OCI-LY1 (cell line): ENCODE results near the gene NEUROD2.

Experiments used
- H2AFZ ChIP-seq: fragments of 200-600 bp; sonication (generic), shearing (Covaris generic); 2 replicates; pipeline ENCODE4 v1.6.0; 2014; ENCODE audit warnings: antibody characterized with exemption, mild to moderate bottlenecking, low read length
- H3F3A ChIP-seq: fragments of 200-600 bp; sonication (generic), shearing (Covaris generic); 2 replicates; pipeline ENCODE4 v1.6.0; 2014; ENCODE audit warnings: mild to moderate bottlenecking, antibody characterized with exemption, low read length, moderate library complexity; ENCODE audit not compliant: insufficient read depth
- H3K27ac ChIP-seq: fragments of 200-600 bp; sonication (generic); 2 replicates; pipeline ENCODE4 v1.5.1; 2014; ENCODE audit warnings: low read length, mixed run types, mild to moderate bottlenecking, low read depth; ENCODE audit not compliant: poor library complexity, severe bottlenecking
- H3K27me3 ChIP-seq: fragments of 200-600 bp; sonication (generic); 2 replicates; pipeline ENCODE4 v1.6.0; 2014; ENCODE audit warnings: antibody characterized with exemption, mild to moderate bottlenecking, low read length, moderate library complexity; ENCODE audit not compliant: insufficient read depth
- H3K36me3 ChIP-seq: fragments of 200-600 bp; sonication (generic); 2 replicates; pipeline ENCODE4 v1.6.1; 2014; ENCODE audit warnings: mild to moderate bottlenecking, antibody characterized with exemption, low read length, moderate library complexity, mixed read lengths; ENCODE audit not compliant: insufficient read depth
- H3K4me1 ChIP-seq: fragments of 200-600 bp; sonication (generic); 2 replicates; pipeline ENCODE4 v1.5.1; 2014; ENCODE audit warnings: mild to moderate bottlenecking, low read length, moderate library complexity; ENCODE audit not compliant: insufficient read depth, severe bottlenecking
- H3K4me2 ChIP-seq: fragments of 200-600 bp; sonication (generic), shearing (Covaris generic); 2 replicates; pipeline ENCODE4 v1.6.1; 2014; ENCODE audit warnings: low read length
- H3K4me3 ChIP-seq: fragments of 200-600 bp; sonication (generic); 2 replicates; pipeline ENCODE4 v1.5.1; 2014; ENCODE audit warnings: low read length, low read depth, mild to moderate bottlenecking, mixed read lengths; ENCODE audit not compliant: poor library complexity, severe bottlenecking
- H3K79me2 ChIP-seq: fragments of 200-600 bp; shearing (Covaris generic); 2 replicates; pipeline ENCODE4 v1.6.1; 2016; ENCODE audit warnings: mixed run types, low read length, mixed read lengths; ENCODE audit not compliant: insufficient read depth
- H3K9ac ChIP-seq: fragments of 200-600 bp; sonication (generic), shearing (Covaris generic); 2 replicates; pipeline ENCODE4 v1.6.1; 2014; ENCODE audit warnings: mild to moderate bottlenecking, low read length, mixed read lengths
- H3K9me2 ChIP-seq: fragments of 200-600 bp; sonication (generic), shearing (Covaris generic); 2 replicates; pipeline ENCODE4 v1.6.1; 2014; ENCODE audit warnings: low read depth, mild to moderate bottlenecking, low read length, mixed read lengths
- H3K9me3 ChIP-seq: fragments of 200-600 bp; shearing (Covaris generic); 2 replicates; pipeline ENCODE4 v1.6.1; 2014; ENCODE audit warnings: low read length, mixed read lengths
- H4K20me1 ChIP-seq: fragments of 200-600 bp; sonication (generic), shearing (Covaris generic); 2 replicates; pipeline ENCODE4 v1.6.0; 2016; ENCODE audit warnings: mild to moderate bottlenecking, low read length; ENCODE audit not compliant: insufficient read depth
- CTCF ChIP-seq: fragments of 200-600 bp; sonication (generic), shearing (Covaris generic); IDR thresholded peaks from 2 replicates; pipeline ENCODE4 v1.5.1; 2017; ENCODE audit warnings: mild to moderate bottlenecking, antibody characterized with exemption, low read length, moderate library complexity, mixed read lengths
- EZH2 ChIP-seq: fragments of 200-600 bp; sonication (generic), shearing (Covaris generic); IDR thresholded peaks from 2 replicates; pipeline ENCODE4 v1.8.0; 2017; ENCODE audit warnings: borderline replicate concordance, mixed run types, mild to moderate bottlenecking, antibody characterized with exemption, low read length, moderate library complexity, mixed read lengths

The NEUROD2 gene

GRCh38 chr17:39641097-39641496, 33.4 kb upstream of the NEUROD2 start:
- H3K4me1 ChIP-seq, result peaks cover 20% of the 10 kb centered on the region
- no peak overlapping the region for H3K9ac ChIP-seq
- no peaks in the 10 kb centered on the region for H3K27me3 ChIP-seq
- H3K9me3 ChIP-seq, result no peaks in the 10 kb centered on the region
- H3F3A ChIP-seq, result no peaks in the 10 kb centered on the region
- H2AFZ ChIP-seq, result no peak overlapping the region
- H3K79me2 ChIP-seq, result no peaks in the 10 kb centered on the region; the same call in 1 of the 2 replicates
- H3K36me3 ChIP-seq, result no peaks in the 10 kb centered on the region
- TF ChIP-seq CTCF, result no peak
- no peak for TF ChIP-seq EZH2
- no peaks in the 10 kb centered on the region for H4K20me1 ChIP-seq
- no peaks in the 10 kb centered on the region for H3K9me2 ChIP-seq
- H3K4me2 ChIP-seq, result no peak overlapping the region
- H3K27ac ChIP-seq, result no peak overlapping the region
- no peak overlapping the region for H3K4me3 ChIP-seq

- Histone ChIP-seq H2AFZ (no peak overlapping the region), H3K4me3 (no peak overlapping the region), H3K27me3 (no peaks in the 10 kb centered on the region), H3K4me1 (peaks cover 25% of the 10 kb centered on the region), H3K9me2 (no peaks in the 10 kb centered on the region), H3F3A (no peaks in the 10 kb centered on the region), H3K79me2 (no peaks in the 10 kb centered on the region; the same call in 1 of the 2 replicates), H3K9me3 (no peaks in the 10 kb centered on the region), H3K36me3 (no peaks in the 10 kb centered on the region), H3K9ac (no peak overlapping the region), H4K20me1 (no peaks in the 10 kb centered on the region), H3K27ac (no peak overlapping the region), H3K4me2 (no peak overlapping the region)
- TF ChIP-seq EZH2, result no peak
- no peak for TF ChIP-seq CTCF
These were observed 32.9 kb upstream of the NEUROD2 start for GRCh38 chr17:39640591-39641031.

- Histone ChIP-seq H3K4me2 (no peak overlapping the region), H4K20me1 (no peaks in the 10 kb centered on the region), H3K9me2 (no peaks in the 10 kb centered on the region), H3K9me3 (no peaks in the 10 kb centered on the region), H3K4me1 (peaks cover 28% of the 10 kb centered on the region), H3K27me3 (no peaks in the 10 kb centered on the region), H3K36me3 (no peaks in the 10 kb centered on the region), H3F3A (no peaks in the 10 kb centered on the region), H3K4me3 (no peak overlapping the region), H2AFZ (no peak overlapping the region), H3K27ac (no peak overlapping the region), H3K9ac (no peak overlapping the region), H3K79me2 (no peaks in the 10 kb centered on the region; the same call in 1 of the 2 replicates)
- TF ChIP-seq CTCF (no peak), EZH2 (no peak)
These were observed 32.1 kb upstream of the NEUROD2 start for GRCh38 chr17:39639566-39640458.
